ENCODE measurements around the gene CEP85L.

The CEP85L gene

DNA sequence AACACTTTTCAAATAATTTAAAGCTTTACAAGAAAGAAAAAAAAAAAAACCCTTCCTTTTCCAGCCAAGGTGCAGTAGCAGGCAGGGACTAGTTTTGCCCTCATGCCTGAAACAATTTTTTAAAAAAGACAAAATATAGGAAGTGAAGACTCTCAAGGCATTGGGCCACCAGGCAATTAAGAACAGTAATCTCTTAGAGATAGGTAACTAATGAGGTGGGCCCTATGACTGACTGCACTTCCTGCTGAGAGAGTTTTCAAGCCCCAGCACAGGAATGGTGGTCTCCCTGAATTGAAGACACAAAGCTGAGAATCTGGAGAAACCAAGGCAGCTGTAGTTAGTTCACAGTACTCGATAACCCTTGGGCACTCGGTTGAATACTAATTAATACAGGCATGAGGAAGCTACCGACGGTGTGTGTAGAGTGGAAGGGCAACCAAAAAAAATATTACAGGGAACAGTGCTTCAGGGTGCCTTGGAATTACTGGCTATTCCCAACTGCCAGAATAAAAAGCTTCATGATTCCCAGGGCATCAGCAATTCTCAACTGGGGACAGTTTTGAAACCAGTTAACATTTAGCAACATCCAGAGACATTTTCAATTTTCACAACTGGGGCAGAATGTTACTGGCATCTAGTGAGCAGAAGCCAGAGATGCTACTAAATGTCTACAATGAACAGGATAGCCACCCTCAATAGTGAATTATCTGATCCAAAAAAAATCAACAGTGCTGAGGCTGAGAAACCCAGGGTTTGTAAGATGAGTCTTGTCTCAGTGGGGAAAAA is 139.3 kb downstream of the CEP85L start:
- TF ChIP-seq, protein P1, sequence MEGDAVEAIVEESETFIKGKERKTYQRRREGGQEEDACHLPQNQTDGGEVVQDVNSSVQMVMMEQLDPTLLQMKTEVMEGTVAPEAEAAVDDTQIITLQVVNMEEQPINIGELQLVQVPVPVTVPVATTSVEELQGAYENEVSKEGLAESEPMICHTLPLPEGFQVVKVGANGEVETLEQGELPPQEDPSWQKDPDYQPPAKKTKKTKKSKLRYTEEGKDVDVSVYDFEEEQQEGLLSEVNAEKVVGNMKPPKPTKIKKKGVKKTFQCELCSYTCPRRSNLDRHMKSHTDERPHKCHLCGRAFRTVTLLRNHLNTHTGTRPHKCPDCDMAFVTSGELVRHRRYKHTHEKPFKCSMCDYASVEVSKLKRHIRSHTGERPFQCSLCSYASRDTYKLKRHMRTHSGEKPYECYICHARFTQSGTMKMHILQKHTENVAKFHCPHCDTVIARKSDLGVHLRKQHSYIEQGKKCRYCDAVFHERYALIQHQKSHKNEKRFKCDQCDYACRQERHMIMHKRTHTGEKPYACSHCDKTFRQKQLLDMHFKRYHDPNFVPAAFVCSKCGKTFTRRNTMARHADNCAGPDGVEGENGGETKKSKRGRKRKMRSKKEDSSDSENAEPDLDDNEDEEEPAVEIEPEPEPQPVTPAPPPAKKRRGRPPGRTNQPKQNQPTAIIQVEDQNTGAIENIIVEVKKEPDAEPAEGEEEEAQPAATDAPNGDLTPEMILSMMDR (IDR thresholded peaks at IDR 0.05) = no peak
- TF ChIP-seq ZFX (IDR thresholded peaks at IDR 0.05; ENCODE audit: borderline replicate concordance) = no peak
- H3K27ac ChIP-seq = no peak overlapping the region

DNA sequence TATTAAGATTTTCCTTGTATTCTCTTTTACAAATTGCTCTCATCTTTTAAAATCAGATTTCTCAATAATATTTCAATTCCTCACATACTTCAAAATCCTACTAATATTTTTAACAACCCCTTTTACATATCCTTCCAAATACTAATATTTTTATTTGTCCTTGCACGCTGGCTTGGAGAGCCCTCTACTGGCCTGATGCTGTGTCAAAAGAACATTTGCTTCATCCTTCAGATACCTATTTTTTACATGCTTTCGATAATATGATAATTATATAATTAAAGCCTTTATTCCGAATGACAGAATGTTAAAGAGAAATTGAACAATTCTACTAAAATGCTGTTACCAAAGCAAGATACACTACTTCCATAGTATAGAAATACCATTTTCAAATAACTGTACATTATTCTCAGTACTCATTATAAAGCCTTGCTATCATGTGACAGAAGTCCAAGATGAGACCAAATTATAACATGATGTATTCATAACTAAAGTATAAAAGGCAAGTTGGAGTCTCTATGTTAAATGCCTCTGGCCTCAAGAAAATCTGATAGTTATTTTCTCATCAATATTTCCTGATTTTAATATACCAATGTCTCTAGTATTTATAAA is 142.3 kb downstream of the CEP85L start:
- no peak for TF ChIP-seq ZFX (IDR thresholded peaks at IDR 0.05; ENCODE audit: borderline replicate concordance)
- TF ChIP-seq, protein P1 (IDR thresholded peaks at IDR 0.05) = peak; percentile 92
- H3K27ac ChIP-seq = no peak overlapping the region

DNA sequence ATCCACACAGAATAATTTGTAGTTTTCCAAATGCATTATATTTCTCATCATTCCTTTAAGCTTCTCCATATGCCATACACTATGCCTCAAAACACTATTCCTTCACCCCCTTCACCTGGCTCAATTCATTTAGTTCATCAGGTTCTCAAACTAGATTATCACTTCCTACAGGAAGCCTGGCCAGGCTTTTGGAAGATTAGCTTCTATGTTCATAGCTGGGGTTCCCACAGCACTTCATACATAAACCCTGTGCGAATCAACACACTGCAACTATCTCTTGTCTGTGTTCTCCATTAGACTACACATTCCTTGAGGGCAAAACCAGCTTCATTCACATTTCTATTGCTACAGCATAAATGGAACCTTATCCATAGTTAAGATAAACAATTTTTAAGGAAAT is 143.8 kb downstream of the CEP85L start:
- no peak overlapping the region for H3K27ac ChIP-seq
- TF ChIP-seq, protein P1 (IDR thresholded peaks at IDR 0.05) = no peak
- TF ChIP-seq ZFX (IDR thresholded peaks at IDR 0.05; ENCODE audit: borderline replicate concordance) = no peak

DNA sequence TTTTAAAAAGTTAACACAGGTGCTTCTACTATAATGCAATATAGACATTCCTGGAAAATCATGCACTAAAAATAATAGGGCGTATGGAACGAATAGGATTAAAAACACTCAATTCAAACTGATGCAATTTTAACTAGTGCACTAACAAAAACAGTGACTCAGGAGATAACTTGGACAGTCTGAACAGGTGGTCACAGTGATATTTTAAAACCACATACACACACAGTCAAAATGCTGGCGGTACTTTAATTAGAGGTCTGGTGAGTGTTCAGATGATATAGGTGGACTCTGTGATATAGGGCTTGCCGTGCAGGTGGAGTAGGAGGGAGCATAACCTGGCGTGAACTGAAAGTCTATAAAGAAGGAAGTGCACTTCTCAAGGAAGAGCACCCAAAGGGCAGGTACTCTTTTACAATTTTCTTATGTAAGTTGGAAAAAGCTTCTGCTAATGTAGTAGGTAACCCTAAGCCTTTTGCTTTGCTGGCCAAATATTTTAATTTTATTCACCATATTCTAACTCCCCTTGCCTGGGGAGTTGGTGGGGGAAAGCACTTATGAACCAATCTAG is 145.2 kb downstream of the CEP85L start:
- TF ChIP-seq ZFX (IDR thresholded peaks at IDR 0.05; ENCODE audit: borderline replicate concordance) = no peak
- TF ChIP-seq, protein P1 (IDR thresholded peaks at IDR 0.05) = no peak

DNA sequence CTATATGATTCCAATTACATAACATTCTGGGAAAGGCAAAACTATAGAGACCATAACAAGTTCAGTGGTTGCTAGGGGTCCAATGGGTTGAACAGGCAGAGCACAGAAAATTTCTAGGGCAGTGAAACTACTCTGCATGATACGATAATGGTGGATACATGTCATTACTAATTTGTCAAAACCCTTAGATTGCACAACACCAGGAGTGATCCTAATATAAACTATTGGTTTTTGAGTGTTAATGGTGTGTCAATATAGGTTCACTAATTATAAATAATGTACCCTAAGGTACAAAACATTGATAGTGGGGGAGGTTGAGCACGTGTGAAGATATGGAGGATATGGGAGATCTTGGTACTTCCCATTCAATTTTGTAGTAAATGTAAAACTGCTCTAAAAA is 145.7 kb downstream of the CEP85L start:
- no peak for TF ChIP-seq ZFX (IDR thresholded peaks at IDR 0.05; ENCODE audit: borderline replicate concordance)
- TF ChIP-seq, protein P1 (IDR thresholded peaks at IDR 0.05) = no peak
- no peak overlapping the region for H3K27ac ChIP-seq

More for the DNA sequence above, 145.2 kb downstream of the CEP85L start:
- H3K27ac ChIP-seq = no peak overlapping the region

DNA sequence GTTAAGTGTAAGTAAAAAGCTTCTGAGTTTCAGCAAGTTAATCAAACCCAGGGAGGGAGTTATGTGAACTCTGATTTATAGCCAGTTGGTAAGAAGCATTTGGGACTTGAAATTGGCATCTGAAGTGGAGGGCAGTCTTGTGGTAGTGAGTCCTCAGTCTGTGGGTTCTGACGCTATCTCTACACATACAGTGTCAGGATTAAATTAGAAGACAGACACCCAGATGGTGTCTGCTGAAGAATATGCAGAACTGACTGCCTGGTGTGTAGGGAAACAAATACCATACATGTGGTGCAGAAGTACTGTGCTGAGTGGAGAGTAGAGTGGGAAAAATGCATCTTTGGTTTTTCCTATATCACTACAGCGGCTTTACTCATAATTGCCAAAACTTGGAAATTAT is 146.8 kb downstream of the CEP85L start:
- no peak overlapping the region for H3K27ac ChIP-seq
- no peak for TF ChIP-seq ZFX (IDR thresholded peaks at IDR 0.05; ENCODE audit: borderline replicate concordance)
- TF ChIP-seq, protein P1 (IDR thresholded peaks at IDR 0.05) = no peak

DNA sequence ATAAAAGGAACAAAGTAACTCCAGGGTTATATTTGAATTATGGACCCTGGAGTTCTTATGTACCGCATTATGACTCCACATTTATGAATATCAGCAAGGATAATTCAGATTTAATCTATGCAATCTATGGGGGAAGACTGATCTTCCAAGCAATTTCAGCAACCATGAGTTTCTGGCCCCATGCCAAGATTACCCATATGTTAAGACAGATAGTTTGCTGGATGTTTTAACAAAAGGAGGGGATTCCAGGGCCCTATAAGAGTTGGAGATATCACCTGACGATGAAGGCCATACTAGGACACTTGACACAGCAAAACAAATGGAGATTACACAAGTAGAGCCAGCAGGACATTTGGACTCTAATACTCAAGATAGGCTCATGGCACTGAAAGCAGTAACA is 149.2 kb downstream of the CEP85L start:
- no peak overlapping the region for H3K27ac ChIP-seq
- TF ChIP-seq ZFX (IDR thresholded peaks at IDR 0.05; ENCODE audit: borderline replicate concordance) = no peak
- TF ChIP-seq, protein P1 (IDR thresholded peaks at IDR 0.05) = no peak
